GM23338 (cell line): Measurements from ENCODE around the gene NHERF1. TPM values are rescaled to one million over a fixed set of nuclear protein-coding genes. Genes with fewer than 3 reads are reported as not detected.

Experiments used
- ATAC-seq: fragments of 200-7000 bp; cut with Tn5 transposase; 3 replicates; pipeline ENCODE4 v1.9.1; 2020
- DNase-seq: peaks from one replicate; pipeline ENCODE4 v3.0.0-alpha.2; 2015; ENCODE audit warnings: low spot score
- H2AFZ ChIP-seq: fragments of 200-600 bp; sonication (generic); 2 replicates; pipeline ENCODE4 v1.8.0; 2016; ENCODE audit warnings: antibody characterized with exemption, mild to moderate bottlenecking, moderate library complexity
- H3F3A ChIP-seq: fragments of 200-600 bp; sonication (generic); replicated peaks from 2 replicates; pipeline ENCODE4 v1.8.0; 2017; ENCODE audit warnings: antibody characterized with exemption, mixed run types, low read depth
- H3K27ac ChIP-seq: fragments of 200-600 bp; sonication (generic); 2 replicates; pipeline ENCODE4 v1.6.1; 2016; ENCODE audit warnings: low read depth
- H3K27me3 ChIP-seq: fragments of 200-600 bp; sonication (generic); 2 replicates; pipeline ENCODE4 v1.8.0; 2016; ENCODE audit warnings: mild to moderate bottlenecking, mixed run types, moderate library complexity; ENCODE audit not compliant: insufficient read depth
- H3K36me3 ChIP-seq: fragments of 200-600 bp; sonication (generic); 2 replicates; pipeline ENCODE4 v1.8.0; 2016; ENCODE audit warnings: mild to moderate bottlenecking; ENCODE audit not compliant: insufficient read depth
- H3K4me1 ChIP-seq: fragments of 200-600 bp; sonication (generic); 2 replicates; pipeline ENCODE4 v1.8.0; 2016; ENCODE audit warnings: mild to moderate bottlenecking, moderate library complexity; ENCODE audit not compliant: insufficient read depth
- H3K4me2 ChIP-seq: fragments of 200-600 bp; sonication (generic); 2 replicates; pipeline ENCODE4 v1.7.1; 2017; ENCODE audit warnings: mixed run types
- H3K4me3 ChIP-seq: fragments of 200-600 bp; sonication (generic); 2 replicates; pipeline ENCODE4 v1.6.1; 2016; ENCODE audit warnings: mixed run types
- H3K79me2 ChIP-seq: fragments of 200-600 bp; sonication (generic); replicated peaks from 2 replicates; pipeline ENCODE4 v1.8.0; 2017; ENCODE audit warnings: mild to moderate bottlenecking; ENCODE audit not compliant: insufficient read depth
- H3K9me2 ChIP-seq: fragments of 200-600 bp; sonication (generic); 2 replicates; pipeline ENCODE4 v1.8.0; 2017; ENCODE audit not compliant: insufficient read depth
- H4K20me1 ChIP-seq: fragments of 200-600 bp; sonication (generic); replicated peaks from 2 replicates; pipeline ENCODE4 v1.8.0; 2017; ENCODE audit warnings: mild to moderate bottlenecking; ENCODE audit not compliant: insufficient read depth
- H3K27ac Mint-ChIP-seq: 2 replicates; pipeline ENCODE4 v1.8.0; 2020; ENCODE audit warnings: inconsistent platforms, mild to moderate bottlenecking, moderate library complexity, mixed read lengths
- H3K27me3 Mint-ChIP-seq: 3 replicates; pipeline ENCODE4 v1.8.0; 2022; ENCODE audit warnings: low read depth, mild to moderate bottlenecking, moderate library complexity, mixed read lengths, inconsistent platforms; ENCODE audit not compliant: insufficient read depth, poor library complexity
- H3K36me3 Mint-ChIP-seq: 3 replicates; pipeline ENCODE4 v1.8.0; 2021; ENCODE audit warnings: low read depth, mild to moderate bottlenecking, inconsistent platforms, moderate library complexity, mixed read lengths
- H3K4me1 Mint-ChIP-seq: 3 replicates; pipeline ENCODE4 v1.8.0; 2020; ENCODE audit warnings: mild to moderate bottlenecking, inconsistent platforms, mixed read lengths
- H3K4me3 Mint-ChIP-seq: 3 replicates; pipeline ENCODE4 v1.8.0; 2021; ENCODE audit warnings: moderate library complexity, mild to moderate bottlenecking, inconsistent platforms, mixed read lengths
- H3K9me3 Mint-ChIP-seq: 3 replicates; pipeline ENCODE4 v1.8.0; 2020; ENCODE audit warnings: moderate library complexity, mild to moderate bottlenecking, inconsistent platforms, mixed read lengths
- CREB1 ChIP-seq: fragments of 250-450 bp; sonication (Bioruptor Pico); IDR thresholded peaks from 2 replicates; pipeline ENCODE4 v1.5.0; 2020; ENCODE audit warnings: low read depth, mild to moderate bottlenecking, moderate library complexity
- ETS1 ChIP-seq: IDR thresholded peaks from 2 replicates; pipeline ENCODE4 v1.6.1; 2016; ENCODE audit warnings: antibody characterized with exemption
- EZH2phosphoT487 ChIP-seq: fragments of 200-600 bp; sonication (generic); IDR thresholded peaks from one replicate; pipeline ENCODE4 v1.8.1; 2018; ENCODE audit warnings: antibody characterized with exemption; ENCODE audit not compliant: unreplicated experiment
- NANOG ChIP-seq: IDR thresholded peaks from 2 replicates; pipeline ENCODE4 v1.6.1; 2016; ENCODE audit warnings: antibody characterized with exemption, borderline replicate concordance
- POLR2AphosphoS5 ChIP-seq: IDR thresholded peaks from 2 replicates; pipeline ENCODE4 v1.6.1; 2016; ENCODE audit warnings: antibody characterized with exemption, low read depth
- STAT1 ChIP-seq: IDR thresholded peaks from one replicate; pipeline ENCODE4 v1.6.1; 2016; ENCODE audit warnings: antibody characterized with exemption; ENCODE audit not compliant: unreplicated experiment
- ZNF114 ChIP-seq: fragments of 250-450 bp; sonication (Bioruptor Pico); IDR thresholded peaks from 2 replicates; pipeline ENCODE4 v1.5.0; 2020; ENCODE audit warnings: mild to moderate bottlenecking, moderate library complexity
- ZNF331 ChIP-seq: fragments of 250-450 bp; sonication (Bioruptor Pico); IDR thresholded peaks from 2 replicates; pipeline ENCODE4 v1.5.0; 2020; ENCODE audit warnings: low read depth, mild to moderate bottlenecking, moderate library complexity
- ZNF462 ChIP-seq: fragments of 250-450 bp; sonication (Bioruptor Pico); IDR thresholded peaks from 2 replicates; pipeline ENCODE4 v1.5.0; 2020; ENCODE audit warnings: mild to moderate bottlenecking, moderate library complexity
- polyA plus RNA-seq: library from polyadenylated mRNA; unstranded; fragments of >200 nt; fragmentation: Nextera tagmentation; extraction: Ambion mirVana; gene quantifications from 2 replicates; pipeline ENCODE4 v1.2.1, GENCODE V29; 2016
- total RNA-seq: library from RNA; depleted of rRNA; stranded (reverse); fragments of >200 nt; shearing (Covaris generic); gene quantifications from 2 replicates; pipeline ENCODE4 v1.2.3, GENCODE V29; 2014

The NHERF1 gene
- total and polyA plus RNA-seq, 2 experiments from 2014 or later: 48.8 to 100 TPM

GRCh38 chr17:74729368-74729767 is 19.1 kb upstream of the NHERF1 start (continued):
- TF ChIP-seq ZNF462: no peak
- TF ChIP-seq CREB1 (CRISPR knock-in tag): no peak
- no peak for TF ChIP-seq STAT1
- no peak for TF ChIP-seq ETS1
- no peak for TF ChIP-seq ZNF331 (CRISPR knock-in tag)
- no peak for TF ChIP-seq ZNF114 (CRISPR knock-in tag)
- TF ChIP-seq EZH2phosphoT487: no peak
- TF ChIP-seq NANOG: no peak

- Mint-ChIP-seq H3K36me3 (no peaks in the 10 kb centered on the region), H3K4me3 (no peak overlapping the region), H3K9me3 (no peaks in the 10 kb centered on the region; the same call in 2 of the 3 replicates), H3K27me3 (peaks cover 8% of the 10 kb centered on the region), H3K27ac (no peak overlapping the region), H3K4me1 (peaks cover 3% of the 10 kb centered on the region)
- peaks cover 4% of the 10 kb centered on the region; the same call in 1 of the 2 replicates for H3K27me3 ChIP-seq
- H3K4me2 ChIP-seq: no peak overlapping the region
- H3K36me3 ChIP-seq: no peaks in the 10 kb centered on the region
- no peak overlapping the region for H3K27ac ChIP-seq
- no peaks in the 10 kb centered on the region for H3K4me1 ChIP-seq
- H3K79me2 ChIP-seq: no peaks in the 10 kb centered on the region
- peaks cover 15% of the 10 kb centered on the region for H3F3A ChIP-seq
- no peaks in the 10 kb centered on the region for H4K20me1 ChIP-seq
- TF ChIP-seq ZNF462: no peak
- no peak for TF ChIP-seq EZH2phosphoT487
- no peak for TF ChIP-seq NANOG
- no peak for TF ChIP-seq ZNF114 (CRISPR knock-in tag)
- no peak for TF ChIP-seq POLR2AphosphoS5
- no peak for TF ChIP-seq ZNF331 (CRISPR knock-in tag)
- no peak for TF ChIP-seq CREB1 (CRISPR knock-in tag)
- no peaks in the 10 kb centered on the region for H3K9me2 ChIP-seq
- no peak for ATAC-seq
- DNase-seq: no peak
- no peak overlapping the region for H2AFZ ChIP-seq
- no peak overlapping the region for H3K4me3 ChIP-seq
These were observed 18.6 kb upstream of the NHERF1 start for GRCh38 chr17:74729866-74730265.
